Peyer's patch (tissue), 4 donors: ENCODE measurements around the gene GOLPH3. TPM values are rescaled to one million over a fixed set of nuclear protein-coding genes. Genes with fewer than 3 reads are reported as not detected.

Experiments used
- DNase-seq, 3 donors: peaks; one replicate each; pipeline ENCODE4 v3.0.0-alpha.2; 2017 to 2019
- H3K27ac ChIP-seq, 4 donors: fragments of 200-600 bp; sonication (generic); one replicate each; pipeline ENCODE4 v1.5.1; 2016 to 2019
- H3K27me3 ChIP-seq, 2 donors: fragments of 200-600 bp; sonication (generic); one replicate each; pipeline ENCODE4 v1.5.1; 2019
- H3K36me3 ChIP-seq, 3 donors: fragments of 200-600 bp; sonication (generic); one replicate each; pipeline ENCODE4 v1.5.1; 2016 to 2019
- H3K4me1 ChIP-seq, 4 donors: fragments of 200-600 bp; sonication (generic); one replicate each; pipeline ENCODE4 v1.5.1; 2016 to 2019
- H3K4me3 ChIP-seq, 4 donors: fragments of 200-600 bp; sonication (generic); 1 replicate in 3 of 4; 2 replicates in 1 of 4; pipeline ENCODE4 v1.5.1; 2016 to 2019; ENCODE audit warnings: mild to moderate bottlenecking in 1 of 4
- H3K9me3 ChIP-seq, 4 donors: fragments of 200-600 bp; sonication (generic); one replicate each; pipeline ENCODE4 v1.5.1; 2016 to 2019; ENCODE audit warnings: mild to moderate bottlenecking in 1 of 4
- POLR2A ChIP-seq, 2 donors: fragments of 450-650 bp; IDR thresholded peaks; one replicate each; pipeline ENCODE4 v1.5.1; 2017; ENCODE audit warnings: antibody characterized with exemption in 2 of 2, mild to moderate bottlenecking in 2 of 2, moderate library complexity in 2 of 2
- small RNA-seq, 2 donors: library from RNA; depleted of rRNA; stranded (forward); fragments of <200 nt; gene quantifications; one replicate each; pipeline ENCODE3, GENCODE V24; 2016
- total RNA-seq, 4 donors: library from RNA; depleted of rRNA; stranded (reverse); fragments of >200 nt; gene quantifications; one replicate each; pipeline ENCODE4 v1.1.0, GENCODE V29; 2016
- TF ChIP-seq, protein P1 (sequence below), 6 experiments: fragments of 450-650 bp in 4 of 6; fragments of 200-600 bp in 2 of 6; sonication (generic) in 1 of 6; IDR thresholded peaks; one replicate each; pipeline ENCODE4 v1.5.1; 2017 to 2019; ENCODE audit warnings: antibody characterized with exemption in 6 of 6, mild to moderate bottlenecking in 3 of 6, moderate library complexity in 1 of 6

The GOLPH3 gene
- total RNA-seq, 4 donors from 2014 or later, result 63.5 to 93.7 (median 75.1) TPM

- no peaks in the 10 kb centered on the region for H3K9me3 ChIP-seq
- no peak for DNase-seq
- H3K27ac ChIP-seq, result no peak overlapping the region
- H3K4me3 ChIP-seq, result no peak overlapping the region
- TF ChIP-seq, protein P1, sequence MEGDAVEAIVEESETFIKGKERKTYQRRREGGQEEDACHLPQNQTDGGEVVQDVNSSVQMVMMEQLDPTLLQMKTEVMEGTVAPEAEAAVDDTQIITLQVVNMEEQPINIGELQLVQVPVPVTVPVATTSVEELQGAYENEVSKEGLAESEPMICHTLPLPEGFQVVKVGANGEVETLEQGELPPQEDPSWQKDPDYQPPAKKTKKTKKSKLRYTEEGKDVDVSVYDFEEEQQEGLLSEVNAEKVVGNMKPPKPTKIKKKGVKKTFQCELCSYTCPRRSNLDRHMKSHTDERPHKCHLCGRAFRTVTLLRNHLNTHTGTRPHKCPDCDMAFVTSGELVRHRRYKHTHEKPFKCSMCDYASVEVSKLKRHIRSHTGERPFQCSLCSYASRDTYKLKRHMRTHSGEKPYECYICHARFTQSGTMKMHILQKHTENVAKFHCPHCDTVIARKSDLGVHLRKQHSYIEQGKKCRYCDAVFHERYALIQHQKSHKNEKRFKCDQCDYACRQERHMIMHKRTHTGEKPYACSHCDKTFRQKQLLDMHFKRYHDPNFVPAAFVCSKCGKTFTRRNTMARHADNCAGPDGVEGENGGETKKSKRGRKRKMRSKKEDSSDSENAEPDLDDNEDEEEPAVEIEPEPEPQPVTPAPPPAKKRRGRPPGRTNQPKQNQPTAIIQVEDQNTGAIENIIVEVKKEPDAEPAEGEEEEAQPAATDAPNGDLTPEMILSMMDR (IDR thresholded peaks at IDR 0.05), result peak; percentile 33 to 69 (median 48)
- TF ChIP-seq POLR2A (IDR thresholded peaks at IDR 0.05), result no peak
- H3K27me3 ChIP-seq, result no peaks in the 10 kb centered on the region
- H3K4me1 ChIP-seq, result no peaks in the 10 kb centered on the region
- H3K36me3 ChIP-seq, result no peaks in the 10 kb centered on the region
Observed at GRCh38 chr5:32076699-32077695, 97.1 kb downstream of the GOLPH3 start.

Small RNAs within 50 kb of the gene (small RNA-seq; reads per million reads assigned to genes)
- gene RF00019, result 0 reads per million in 2 donors

Other genes starting within 250 kb of the GOLPH3 start
- gene MTMR12, start 138.6 kb upstream of the GOLPH3 start, total RNA-seq, result 10 to 100 TPM; 16.0 to 43.7 (median 24.0) TPM